ENCODE data around the gene ATAD3B.

DNA sequence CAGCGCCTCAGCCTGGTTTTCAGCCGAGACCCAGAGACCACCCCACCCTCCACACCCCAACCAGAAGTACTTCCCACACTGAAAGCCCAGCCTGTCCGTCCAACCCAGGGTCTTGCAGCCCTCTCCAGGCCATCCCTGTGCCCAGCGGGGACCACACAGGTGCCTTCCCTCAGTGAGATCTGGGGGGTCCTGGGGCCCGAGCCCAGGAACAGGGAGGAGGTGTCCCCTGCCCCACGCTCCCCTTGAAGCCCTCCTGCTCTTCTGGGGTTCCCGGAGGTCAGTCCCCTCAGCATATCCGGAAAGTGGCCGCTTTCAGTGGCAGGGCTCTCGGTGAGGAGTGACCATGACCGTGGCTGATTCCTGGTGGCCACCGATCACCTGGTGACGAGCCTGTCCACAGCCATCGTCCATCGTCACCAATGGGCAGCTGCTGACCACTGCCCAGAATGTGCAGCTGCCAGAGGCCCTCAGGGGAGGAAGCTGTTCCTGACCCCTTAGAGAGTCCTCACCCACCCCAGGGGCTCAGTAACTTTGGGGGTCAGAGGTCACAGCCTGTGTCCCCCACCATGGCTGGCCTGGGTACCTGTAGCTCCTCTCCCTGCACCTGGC lies 65.5 kb downstream of the ATAD3B start:
- TF ChIP-seq, protein P1, sequence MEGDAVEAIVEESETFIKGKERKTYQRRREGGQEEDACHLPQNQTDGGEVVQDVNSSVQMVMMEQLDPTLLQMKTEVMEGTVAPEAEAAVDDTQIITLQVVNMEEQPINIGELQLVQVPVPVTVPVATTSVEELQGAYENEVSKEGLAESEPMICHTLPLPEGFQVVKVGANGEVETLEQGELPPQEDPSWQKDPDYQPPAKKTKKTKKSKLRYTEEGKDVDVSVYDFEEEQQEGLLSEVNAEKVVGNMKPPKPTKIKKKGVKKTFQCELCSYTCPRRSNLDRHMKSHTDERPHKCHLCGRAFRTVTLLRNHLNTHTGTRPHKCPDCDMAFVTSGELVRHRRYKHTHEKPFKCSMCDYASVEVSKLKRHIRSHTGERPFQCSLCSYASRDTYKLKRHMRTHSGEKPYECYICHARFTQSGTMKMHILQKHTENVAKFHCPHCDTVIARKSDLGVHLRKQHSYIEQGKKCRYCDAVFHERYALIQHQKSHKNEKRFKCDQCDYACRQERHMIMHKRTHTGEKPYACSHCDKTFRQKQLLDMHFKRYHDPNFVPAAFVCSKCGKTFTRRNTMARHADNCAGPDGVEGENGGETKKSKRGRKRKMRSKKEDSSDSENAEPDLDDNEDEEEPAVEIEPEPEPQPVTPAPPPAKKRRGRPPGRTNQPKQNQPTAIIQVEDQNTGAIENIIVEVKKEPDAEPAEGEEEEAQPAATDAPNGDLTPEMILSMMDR (IDR thresholded peaks at IDR 0.05) = no peak
- TF ChIP-seq POLR2AphosphoS5 (IDR thresholded peaks at IDR 0.05) = no peak
